ENCODE data around the gene EEF2K. TPM values are rescaled to one million over a fixed set of nuclear protein-coding genes. Genes with fewer than 3 reads are reported as not detected.

EEF2K gene
- total and polyA plus RNA-seq, 2 of the 13 experiments (the other 11 are each of a cell fraction or from before 2014, with no cell fraction given): 22.0 to 23.8 TPM

GRCh38 chr16:22188595-22189442 lies 17.3 kb upstream of the EEF2K start (continued):
- TF ChIP-seq ESRRA (CRISPR knock-in tag; IDR thresholded peaks at IDR 0.05; ENCODE audit: low read depth) (no peak; the same call in 1 of the 2 replicates), ZNF629 (CRISPR knock-in tag; conservative IDR thresholded peaks at IDR 0.05) (peak; percentile 19; the same call in 1 of the 2 replicates), POLR2AphosphoS2 (IDR thresholded peaks at IDR 0.05; ENCODE audit: low read depth, low read length) (no peak), ZNF562 (CRISPR knock-in tag; IDR thresholded peaks at IDR 0.05; ENCODE audit: borderline replicate concordance) (no peak), NRL (CRISPR knock-in tag; IDR thresholded peaks at IDR 0.05; ENCODE audit: borderline replicate concordance) (no peak), ZKSCAN5 (CRISPR knock-in tag; IDR thresholded peaks at IDR 0.05) (no peak), SOX6 (IDR thresholded peaks at IDR 0.05) (no peak), SOX6 (CRISPR knock-in tag; IDR thresholded peaks at IDR 0.05) (peak; percentile 54; the same call in 1 of the 2 replicates), BRD4 (CRISPR knock-in tag; IDR thresholded peaks at IDR 0.05) (no peak), HOXA9 (CRISPR knock-in tag; IDR thresholded peaks at IDR 0.05; ENCODE audit: borderline replicate concordance) (no peak), MEF2D (CRISPR knock-in tag; IDR thresholded peaks at IDR 0.05) (no peak), ZNF337 (CRISPR knock-in tag; IDR thresholded peaks at IDR 0.05; ENCODE audit: borderline replicate concordance, low read depth) (no peak), REL (CRISPR knock-in tag; conservative IDR thresholded peaks at IDR 0.05) (no peak), ZBTB21 (CRISPR knock-in tag; IDR thresholded peaks at IDR 0.05) (no peak), ZNF292 (CRISPR knock-in tag; IDR thresholded peaks at IDR 0.05; ENCODE audit: borderline replicate concordance, low read depth) (no peak)
- TF ChIP-seq, protein P1, sequence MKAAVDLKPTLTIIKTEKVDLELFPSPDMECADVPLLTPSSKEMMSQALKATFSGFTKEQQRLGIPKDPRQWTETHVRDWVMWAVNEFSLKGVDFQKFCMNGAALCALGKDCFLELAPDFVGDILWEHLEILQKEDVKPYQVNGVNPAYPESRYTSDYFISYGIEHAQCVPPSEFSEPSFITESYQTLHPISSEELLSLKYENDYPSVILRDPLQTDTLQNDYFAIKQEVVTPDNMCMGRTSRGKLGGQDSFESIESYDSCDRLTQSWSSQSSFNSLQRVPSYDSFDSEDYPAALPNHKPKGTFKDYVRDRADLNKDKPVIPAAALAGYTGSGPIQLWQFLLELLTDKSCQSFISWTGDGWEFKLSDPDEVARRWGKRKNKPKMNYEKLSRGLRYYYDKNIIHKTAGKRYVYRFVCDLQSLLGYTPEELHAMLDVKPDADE (CRISPR knock-in tag; IDR thresholded peaks at IDR 0.05): no peak
- TF ChIP-seq, protein P2, sequence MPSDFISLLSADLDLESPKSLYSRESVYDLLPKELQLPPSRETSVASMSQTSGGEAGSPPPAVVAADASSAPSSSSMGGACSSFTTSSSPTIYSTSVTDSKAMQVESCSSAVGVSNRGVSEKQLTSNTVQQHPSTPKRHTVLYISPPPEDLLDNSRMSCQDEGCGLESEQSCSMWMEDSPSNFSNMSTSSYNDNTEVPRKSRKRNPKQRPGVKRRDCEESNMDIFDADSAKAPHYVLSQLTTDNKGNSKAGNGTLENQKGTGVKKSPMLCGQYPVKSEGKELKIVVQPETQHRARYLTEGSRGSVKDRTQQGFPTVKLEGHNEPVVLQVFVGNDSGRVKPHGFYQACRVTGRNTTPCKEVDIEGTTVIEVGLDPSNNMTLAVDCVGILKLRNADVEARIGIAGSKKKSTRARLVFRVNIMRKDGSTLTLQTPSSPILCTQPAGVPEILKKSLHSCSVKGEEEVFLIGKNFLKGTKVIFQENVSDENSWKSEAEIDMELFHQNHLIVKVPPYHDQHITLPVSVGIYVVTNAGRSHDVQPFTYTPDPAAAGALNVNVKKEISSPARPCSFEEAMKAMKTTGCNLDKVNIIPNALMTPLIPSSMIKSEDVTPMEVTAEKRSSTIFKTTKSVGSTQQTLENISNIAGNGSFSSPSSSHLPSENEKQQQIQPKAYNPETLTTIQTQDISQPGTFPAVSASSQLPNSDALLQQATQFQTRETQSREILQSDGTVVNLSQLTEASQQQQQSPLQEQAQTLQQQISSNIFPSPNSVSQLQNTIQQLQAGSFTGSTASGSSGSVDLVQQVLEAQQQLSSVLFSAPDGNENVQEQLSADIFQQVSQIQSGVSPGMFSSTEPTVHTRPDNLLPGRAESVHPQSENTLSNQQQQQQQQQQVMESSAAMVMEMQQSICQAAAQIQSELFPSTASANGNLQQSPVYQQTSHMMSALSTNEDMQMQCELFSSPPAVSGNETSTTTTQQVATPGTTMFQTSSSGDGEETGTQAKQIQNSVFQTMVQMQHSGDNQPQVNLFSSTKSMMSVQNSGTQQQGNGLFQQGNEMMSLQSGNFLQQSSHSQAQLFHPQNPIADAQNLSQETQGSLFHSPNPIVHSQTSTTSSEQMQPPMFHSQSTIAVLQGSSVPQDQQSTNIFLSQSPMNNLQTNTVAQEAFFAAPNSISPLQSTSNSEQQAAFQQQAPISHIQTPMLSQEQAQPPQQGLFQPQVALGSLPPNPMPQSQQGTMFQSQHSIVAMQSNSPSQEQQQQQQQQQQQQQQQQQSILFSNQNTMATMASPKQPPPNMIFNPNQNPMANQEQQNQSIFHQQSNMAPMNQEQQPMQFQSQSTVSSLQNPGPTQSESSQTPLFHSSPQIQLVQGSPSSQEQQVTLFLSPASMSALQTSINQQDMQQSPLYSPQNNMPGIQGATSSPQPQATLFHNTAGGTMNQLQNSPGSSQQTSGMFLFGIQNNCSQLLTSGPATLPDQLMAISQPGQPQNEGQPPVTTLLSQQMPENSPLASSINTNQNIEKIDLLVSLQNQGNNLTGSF (CRISPR knock-in tag; IDR thresholded peaks at IDR 0.05): no peak
- TF ChIP-seq, protein P3, sequence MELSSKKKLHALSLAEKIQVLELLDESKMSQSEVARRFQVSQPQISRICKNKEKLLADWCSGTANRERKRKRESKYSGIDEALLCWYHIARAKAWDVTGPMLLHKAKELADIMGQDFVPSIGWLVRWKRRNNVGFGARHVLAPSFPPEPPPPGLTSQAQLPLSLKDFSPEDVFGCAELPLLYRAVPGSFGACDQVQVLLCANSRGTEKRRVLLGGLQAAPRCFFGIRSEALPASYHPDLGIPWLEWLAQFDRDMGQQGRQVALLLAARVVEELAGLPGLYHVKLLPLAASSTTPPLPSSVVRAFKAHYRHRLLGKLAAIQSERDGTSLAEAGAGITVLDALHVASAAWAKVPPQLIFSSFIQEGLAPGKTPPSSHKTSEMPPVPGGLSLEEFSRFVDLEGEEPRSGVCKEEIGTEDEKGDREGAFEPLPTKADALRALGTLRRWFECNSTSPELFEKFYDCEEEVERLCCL (CRISPR knock-in tag; IDR thresholded peaks at IDR 0.05; ENCODE audit: borderline replicate concordance): no peak
- TF ChIP-seq, protein P4, sequence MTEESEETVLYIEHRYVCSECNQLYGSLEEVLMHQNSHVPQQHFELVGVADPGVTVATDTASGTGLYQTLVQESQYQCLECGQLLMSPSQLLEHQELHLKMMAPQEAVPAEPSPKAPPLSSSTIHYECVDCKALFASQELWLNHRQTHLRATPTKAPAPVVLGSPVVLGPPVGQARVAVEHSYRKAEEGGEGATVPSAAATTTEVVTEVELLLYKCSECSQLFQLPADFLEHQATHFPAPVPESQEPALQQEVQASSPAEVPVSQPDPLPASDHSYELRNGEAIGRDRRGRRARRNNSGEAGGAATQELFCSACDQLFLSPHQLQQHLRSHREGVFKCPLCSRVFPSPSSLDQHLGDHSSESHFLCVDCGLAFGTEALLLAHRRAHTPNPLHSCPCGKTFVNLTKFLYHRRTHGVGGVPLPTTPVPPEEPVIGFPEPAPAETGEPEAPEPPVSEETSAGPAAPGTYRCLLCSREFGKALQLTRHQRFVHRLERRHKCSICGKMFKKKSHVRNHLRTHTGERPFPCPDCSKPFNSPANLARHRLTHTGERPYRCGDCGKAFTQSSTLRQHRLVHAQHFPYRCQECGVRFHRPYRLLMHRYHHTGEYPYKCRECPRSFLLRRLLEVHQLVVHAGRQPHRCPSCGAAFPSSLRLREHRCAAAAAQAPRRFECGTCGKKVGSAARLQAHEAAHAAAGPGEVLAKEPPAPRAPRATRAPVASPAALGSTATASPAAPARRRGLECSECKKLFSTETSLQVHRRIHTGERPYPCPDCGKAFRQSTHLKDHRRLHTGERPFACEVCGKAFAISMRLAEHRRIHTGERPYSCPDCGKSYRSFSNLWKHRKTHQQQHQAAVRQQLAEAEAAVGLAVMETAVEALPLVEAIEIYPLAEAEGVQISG (CRISPR knock-in tag; IDR thresholded peaks at IDR 0.05): peak; percentile 63

All from HepG2 (cell line).